ENCODE data around the gene DNAAF5. TPM values are rescaled to one million over a fixed set of nuclear protein-coding genes. Genes with fewer than 3 reads are reported as not detected.
"Not testable (repeated sequence)": the region's sequence is repeated elsewhere in the genome, so short reads cannot be mapped to it uniquely, and the experiment has no call there.

DNAAF5 gene
- total RNA-seq, 4 donors from 2014 or later, result 5.6 to 34.3 (median 13.3) TPM

DNA sequence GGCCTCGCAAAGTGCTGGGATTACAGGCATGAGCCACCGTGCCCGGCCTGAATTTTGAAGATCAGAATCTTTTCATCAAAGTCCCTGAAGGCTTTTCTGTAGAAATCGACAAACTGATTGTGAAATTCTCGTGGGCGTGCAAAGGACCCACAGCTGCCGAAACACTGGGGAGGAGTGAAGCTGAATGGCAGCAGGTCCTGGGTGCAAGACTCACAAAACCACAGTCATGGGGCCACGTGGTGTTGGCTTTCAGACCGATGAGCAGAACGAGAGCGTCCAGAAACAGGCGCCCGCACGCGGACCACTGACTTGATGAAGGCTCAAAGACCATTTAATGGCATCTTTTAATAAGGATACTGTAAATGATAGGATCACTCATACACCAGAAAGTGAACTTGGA lies 25.3 kb downstream of the DNAAF5 start:
- no peaks in the 10 kb centered on the region for H3K27me3 ChIP-seq
- no peaks in the 10 kb centered on the region for H3K4me1 ChIP-seq
- no peak for TF ChIP-seq POLR2A (IDR thresholded peaks at IDR 0.05)
- TF ChIP-seq, protein P1, sequence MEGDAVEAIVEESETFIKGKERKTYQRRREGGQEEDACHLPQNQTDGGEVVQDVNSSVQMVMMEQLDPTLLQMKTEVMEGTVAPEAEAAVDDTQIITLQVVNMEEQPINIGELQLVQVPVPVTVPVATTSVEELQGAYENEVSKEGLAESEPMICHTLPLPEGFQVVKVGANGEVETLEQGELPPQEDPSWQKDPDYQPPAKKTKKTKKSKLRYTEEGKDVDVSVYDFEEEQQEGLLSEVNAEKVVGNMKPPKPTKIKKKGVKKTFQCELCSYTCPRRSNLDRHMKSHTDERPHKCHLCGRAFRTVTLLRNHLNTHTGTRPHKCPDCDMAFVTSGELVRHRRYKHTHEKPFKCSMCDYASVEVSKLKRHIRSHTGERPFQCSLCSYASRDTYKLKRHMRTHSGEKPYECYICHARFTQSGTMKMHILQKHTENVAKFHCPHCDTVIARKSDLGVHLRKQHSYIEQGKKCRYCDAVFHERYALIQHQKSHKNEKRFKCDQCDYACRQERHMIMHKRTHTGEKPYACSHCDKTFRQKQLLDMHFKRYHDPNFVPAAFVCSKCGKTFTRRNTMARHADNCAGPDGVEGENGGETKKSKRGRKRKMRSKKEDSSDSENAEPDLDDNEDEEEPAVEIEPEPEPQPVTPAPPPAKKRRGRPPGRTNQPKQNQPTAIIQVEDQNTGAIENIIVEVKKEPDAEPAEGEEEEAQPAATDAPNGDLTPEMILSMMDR (IDR thresholded peaks at IDR 0.05), result no peak
- DNase-seq, result no peak
- H3K9me3 ChIP-seq, result no peaks in the 10 kb centered on the region
- H3K4me3 ChIP-seq, result no peak overlapping the region
- H3K27ac ChIP-seq, result no peak overlapping the region
- intact Hi-C loops (cut with DNase I; ENCODE audit: low total_unique reads), result no loop called here
- no peaks in the 10 kb centered on the region for H3K36me3 ChIP-seq

DNA sequence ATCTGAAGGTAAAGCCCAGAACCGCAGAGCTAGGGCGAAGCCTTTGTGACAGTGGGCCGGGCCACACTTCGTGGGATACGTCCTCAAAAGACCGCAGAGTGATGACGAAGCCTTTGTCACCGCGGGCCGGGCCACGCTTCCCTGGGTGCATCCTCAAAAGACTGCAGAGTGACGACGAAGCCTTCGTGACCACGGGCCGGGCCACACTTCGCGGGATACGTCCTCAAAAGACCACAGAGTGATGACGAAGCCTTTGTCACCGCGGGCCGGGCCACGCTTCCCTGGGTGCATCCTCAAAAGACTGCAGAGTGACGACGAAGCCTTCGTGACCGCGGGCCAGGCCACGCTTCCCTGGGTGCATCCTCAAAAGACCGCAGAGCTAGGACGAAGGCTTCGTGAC lies 25.8 kb downstream of the DNAAF5 start:
- intact Hi-C loops (cut with DNase I; ENCODE audit: low total_unique reads); H3K36me3 ChIP-seq; H3K4me3 ChIP-seq; DNase-seq; H3K9me3 ChIP-seq; H3K4me1 ChIP-seq; H3K27ac ChIP-seq; H3K27me3 ChIP-seq: not testable (repeated sequence)

DNA sequence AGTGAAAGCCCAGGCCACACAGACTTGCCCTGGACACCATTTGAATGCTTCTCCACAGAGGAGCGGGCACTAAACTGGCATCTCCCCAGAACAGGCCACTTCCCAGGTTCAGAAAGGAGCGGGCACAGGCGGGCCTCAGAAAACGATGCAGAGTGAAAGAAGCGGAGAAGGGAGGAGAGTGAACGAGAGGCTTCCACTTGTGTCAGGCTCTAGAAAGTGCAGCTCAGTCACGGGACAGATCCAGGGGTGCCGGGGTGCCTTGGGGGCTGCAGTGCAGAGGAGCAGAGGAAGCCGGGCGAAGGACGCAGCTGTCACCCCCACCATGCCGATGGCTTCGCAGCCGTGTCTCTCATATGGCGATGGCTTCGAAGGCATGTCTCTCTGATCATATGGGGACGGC lies 26.7 kb downstream of the DNAAF5 start:
- no peaks in the 10 kb centered on the region for H3K27me3 ChIP-seq
- no peak overlapping the region for H3K4me3 ChIP-seq
- H3K27ac ChIP-seq, result no peak overlapping the region
- H3K36me3 ChIP-seq, result no peaks in the 10 kb centered on the region
- intact Hi-C loops (cut with DNase I; ENCODE audit: low total_unique reads), result no loop called here
- no peaks in the 10 kb centered on the region for H3K9me3 ChIP-seq
- DNase-seq, result no peak
- TF ChIP-seq POLR2A (IDR thresholded peaks at IDR 0.05), result no peak
- TF ChIP-seq, protein P1 (IDR thresholded peaks at IDR 0.05), result no peak
- no peaks in the 10 kb centered on the region for H3K4me1 ChIP-seq

DNA sequence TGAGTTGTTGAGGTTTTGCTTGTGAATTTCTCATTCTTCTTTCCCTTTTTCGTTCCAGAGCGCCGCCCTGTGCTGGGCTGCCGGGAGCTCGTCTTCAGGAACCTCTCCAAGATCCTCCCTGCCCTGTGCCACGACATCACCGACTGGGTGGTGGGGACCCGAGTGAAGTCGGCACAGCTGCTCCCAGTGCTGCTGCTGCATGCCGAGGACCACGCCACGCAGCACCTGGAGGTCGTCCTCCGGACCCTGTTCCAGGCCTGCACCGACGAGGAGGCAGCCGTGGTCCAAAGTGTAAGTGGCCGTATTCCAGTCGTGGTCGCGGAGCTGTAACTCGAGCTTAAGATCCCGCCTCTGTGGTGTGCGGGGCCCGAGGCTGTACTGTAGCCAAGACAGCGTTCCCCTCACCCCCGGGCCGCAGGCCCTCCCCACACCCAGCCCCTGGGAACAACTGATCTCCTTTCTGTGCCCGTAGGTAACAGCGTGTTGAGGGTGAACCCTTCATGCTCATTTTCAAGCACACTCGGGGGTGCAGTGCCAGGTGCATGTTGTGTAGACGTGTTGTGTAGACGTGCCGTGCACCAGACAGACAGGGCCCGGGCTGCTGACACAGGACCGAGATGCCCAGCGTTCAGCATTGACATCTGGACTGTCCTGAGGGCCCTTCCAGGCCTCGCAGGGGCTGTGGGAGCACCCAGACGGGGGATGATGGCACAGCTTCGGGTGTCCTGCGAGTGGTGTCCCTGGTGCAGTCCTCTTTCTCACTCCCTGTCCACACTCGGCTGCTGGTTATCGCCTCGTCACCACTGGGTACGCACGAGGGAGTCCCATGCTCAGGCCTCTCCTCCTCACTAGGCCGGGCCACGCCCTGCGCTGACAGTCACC lies 28.3 kb downstream of the DNAAF5 start:
- Histone ChIP-seq H3K9me3 (no peaks in the 10 kb centered on the region), H3K27me3 (no peaks in the 10 kb centered on the region), H3K36me3 (no peaks in the 10 kb centered on the region), H3K4me1 (no peaks in the 10 kb centered on the region), H3K4me3 (no peak overlapping the region), H3K27ac (no peak overlapping the region)
- TF ChIP-seq POLR2A (IDR thresholded peaks at IDR 0.05), result no peak
- TF ChIP-seq, protein P1 (IDR thresholded peaks at IDR 0.05), result no peak
- intact Hi-C loops (cut with DNase I; ENCODE audit: low total_unique reads), result no loop called here
- no peak for DNase-seq

DNA sequence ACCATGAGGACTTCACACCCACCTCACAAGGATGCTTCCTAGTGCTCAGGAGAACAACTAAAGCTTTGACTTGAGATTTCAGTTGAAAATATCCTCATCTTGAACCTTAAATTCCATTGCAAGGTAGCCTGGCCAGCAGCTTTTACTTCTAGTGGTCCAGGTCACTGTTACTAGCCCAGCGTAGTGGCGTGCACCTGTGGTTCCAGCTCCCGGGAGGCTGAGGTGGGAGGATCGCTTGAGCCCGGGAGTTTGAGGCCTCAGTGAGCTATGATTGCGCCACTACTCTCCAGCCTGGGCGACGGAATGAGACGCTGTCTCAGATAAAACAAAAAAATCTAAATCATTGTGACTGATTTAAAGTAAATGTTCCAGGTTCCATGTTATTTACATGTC lies 28.9 kb downstream of the DNAAF5 start:
- intact Hi-C loops (cut with DNase I; ENCODE audit: low total_unique reads), result no loop called here
- H3K9me3 ChIP-seq, result no peaks in the 10 kb centered on the region
- no peaks in the 10 kb centered on the region for H3K27me3 ChIP-seq
- TF ChIP-seq POLR2A (IDR thresholded peaks at IDR 0.05), result no peak
- TF ChIP-seq, protein P1 (IDR thresholded peaks at IDR 0.05), result no peak
- H3K4me1 ChIP-seq, result no peaks in the 10 kb centered on the region
- H3K4me3 ChIP-seq, result no peak overlapping the region
- no peak for DNase-seq
- H3K36me3 ChIP-seq, result no peaks in the 10 kb centered on the region
- no peak overlapping the region for H3K27ac ChIP-seq

All from uterus (tissue), 4 donors.